Mesendoderm (in vitro differentiated cells): ENCODE results near the gene PMFBP1.
"Not testable (repeated sequence)": the region's sequence is repeated elsewhere in the genome, so short reads cannot be mapped to it uniquely, and the experiment has no call there.

ENCODE experiments used
- DNase-seq: peaks from one replicate; pipeline ENCODE4 v3.0.0; 2013
- H2AK5ac ChIP-seq: 2 replicates; pipeline ENCODE4 v1.6.1; 2013; ENCODE audit warnings: low read length, inconsistent platforms
- H2BK120ac ChIP-seq: 2 replicates; pipeline ENCODE4 v1.6.1; 2013; ENCODE audit warnings: low read depth, mild to moderate bottlenecking, low read length, moderate library complexity, mixed read lengths
- H2BK15ac ChIP-seq: replicated peaks from 2 replicates; pipeline ENCODE4 v1.6.1; 2013; ENCODE audit warnings: low read depth, mild to moderate bottlenecking, moderate library complexity
- H2BK5ac ChIP-seq: 2 replicates; pipeline ENCODE4 v1.6.1; 2013; ENCODE audit warnings: low read length, inconsistent platforms
- H3K18ac ChIP-seq: 2 replicates; pipeline ENCODE4 v1.6.1; 2013; ENCODE audit warnings: mild to moderate bottlenecking, low read length, mixed read lengths
- H3K23ac ChIP-seq: one replicate; pipeline ENCODE4 v1.6.1; 2013; ENCODE audit warnings: low read length
- H3K27ac ChIP-seq: 2 replicates; pipeline ENCODE4 v1.5.1; 2013; ENCODE audit warnings: low read depth, mild to moderate bottlenecking, inconsistent platforms, low read length, moderate library complexity
- H3K27me3 ChIP-seq: 2 replicates; pipeline ENCODE4 v1.6.1; 2013; ENCODE audit warnings: low read length, control low read depth, mild to moderate bottlenecking, inconsistent platforms; ENCODE audit not compliant: insufficient read depth, poor library complexity
- H3K36me3 ChIP-seq: 2 replicates; pipeline ENCODE4 v1.6.1; 2013; ENCODE audit warnings: low read length, inconsistent platforms; ENCODE audit not compliant: control insufficient read depth, insufficient read depth
- H3K4ac ChIP-seq: one replicate; pipeline ENCODE4 v1.6.1; 2013; ENCODE audit warnings: low read depth, mild to moderate bottlenecking, low read length, moderate library complexity
- H3K4me1 ChIP-seq: 2 replicates; pipeline ENCODE4 v1.6.1; 2013; ENCODE audit warnings: low read depth, low read length, inconsistent platforms; ENCODE audit not compliant: control insufficient read depth
- H3K4me2 ChIP-seq: 2 replicates; pipeline ENCODE4 v1.6.1; 2013; ENCODE audit warnings: low read length
- H3K4me3 ChIP-seq: 2 replicates; pipeline ENCODE4 v1.5.1; 2013; ENCODE audit warnings: mild to moderate bottlenecking, low read length
- H3K56ac ChIP-seq: one replicate; pipeline ENCODE4 v1.6.1; 2013; ENCODE audit warnings: low read length
- H3K79me1 ChIP-seq: 2 replicates; pipeline ENCODE4 v1.6.1; 2013; ENCODE audit warnings: low read length, inconsistent platforms
- H3K79me2 ChIP-seq: 2 replicates; pipeline ENCODE4 v1.6.1; 2013; ENCODE audit warnings: mild to moderate bottlenecking, low read length; ENCODE audit not compliant: control insufficient read depth, insufficient read depth
- H3K9ac ChIP-seq: 2 replicates; pipeline ENCODE4 v1.6.1; 2013; ENCODE audit warnings: low read length, inconsistent platforms
- H4K5ac ChIP-seq: one replicate; pipeline ENCODE4 v1.6.1; 2013; ENCODE audit warnings: low read length
- H4K8ac ChIP-seq: one replicate; pipeline ENCODE4 v1.6.1; 2013; ENCODE audit warnings: low read depth, mild to moderate bottlenecking, control low read depth, low read length, moderate library complexity
- WGBS: extraction: QIAGEN DNeasy Blood & Tissue Kit; methylation state at CpG from one replicate; pipeline ENCODE4 v1.1.7; 2013; ENCODE audit warnings: low lambda C conversion rate, missing lambda C conversion rate; ENCODE audit not compliant: insufficient coverage; ENCODE audit errors: extremely low coverage; 5-methylcytosine and 5-hydroxymethylcytosine counted together

The PMFBP1 gene

DNA sequence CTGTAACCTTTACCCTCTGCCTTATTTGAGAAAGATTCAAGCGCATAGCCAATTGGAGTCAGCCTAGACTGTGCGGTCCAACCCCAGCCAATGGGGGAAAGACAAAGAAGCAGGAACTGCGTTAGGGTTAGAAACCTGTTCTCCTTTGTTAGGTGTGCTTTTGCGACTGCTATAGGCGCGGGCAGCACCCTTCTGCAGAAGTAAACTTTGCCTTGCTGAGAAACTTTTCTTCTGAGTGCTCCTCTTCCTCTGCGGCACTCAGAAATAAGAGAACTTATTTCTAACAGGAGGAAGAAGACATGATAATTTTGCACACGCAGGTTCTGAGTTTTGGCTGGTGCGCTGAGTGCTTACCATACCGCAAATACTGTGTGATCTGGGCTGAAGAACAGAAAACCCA is 87.5 kb downstream of the PMFBP1 start:
- Histone ChIP-seq H3K18ac (no peak overlapping the region), H3K4ac (no peak overlapping the region), H3K27ac (no peak overlapping the region), H3K9ac (no peak overlapping the region), H3K4me3 (no peak overlapping the region), H3K4me1 (no peaks in the 10 kb centered on the region), H3K23ac (no peak overlapping the region), H3K79me2 (no peaks in the 10 kb centered on the region), H3K79me1 (no peaks in the 10 kb centered on the region), H2BK5ac (no peak overlapping the region), H4K8ac (no peak overlapping the region), H3K4me2 (no peak overlapping the region), H3K36me3 (peaks cover 2% of the 10 kb centered on the region), H2BK15ac (no peak overlapping the region), H3K56ac (no peak overlapping the region), H3K27me3 (no peaks in the 10 kb centered on the region), H2AK5ac (no peak overlapping the region), H4K5ac (no peak overlapping the region), H2BK120ac (no peak overlapping the region)
- WGBS = no CpG with 5 or more reads among the region's 10 CpGs
- no peak for DNase-seq

DNA sequence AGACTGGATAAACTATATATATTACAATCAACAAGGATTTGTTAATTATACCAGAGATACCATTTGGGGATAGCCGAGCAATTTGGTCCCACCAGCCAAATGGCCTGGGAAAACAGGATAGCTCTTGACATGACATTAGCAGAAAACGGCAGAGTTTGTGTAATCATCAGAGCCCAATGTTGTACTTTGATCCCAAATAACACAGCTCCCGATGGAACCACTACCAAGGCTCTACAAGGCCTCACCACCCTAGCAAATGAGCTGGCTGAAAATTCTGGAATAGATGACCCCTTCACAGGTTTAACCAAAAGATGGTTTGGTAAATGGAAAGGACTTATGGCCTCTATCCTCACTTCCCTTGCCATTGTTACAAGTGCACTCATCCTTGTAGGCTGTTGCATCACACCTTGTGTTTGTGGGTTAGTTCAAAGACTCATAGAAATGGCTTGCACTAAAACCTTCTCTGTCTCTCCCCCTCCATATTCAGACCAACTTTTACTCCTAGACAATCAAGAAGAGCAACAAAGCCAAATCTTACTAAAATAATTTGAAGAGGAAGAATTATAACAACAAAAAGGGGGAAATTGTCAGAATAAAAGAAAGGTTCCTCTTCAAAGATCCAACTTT is 88.1 kb downstream of the PMFBP1 start:
- no peak overlapping the region for H2BK5ac ChIP-seq
- no peak overlapping the region for H3K4ac ChIP-seq
- H4K5ac ChIP-seq = no peak overlapping the region
- no peak for DNase-seq
- no peak overlapping the region for H2BK15ac ChIP-seq
- no peak overlapping the region for H2AK5ac ChIP-seq
- no CpG with 5 or more reads among the region's 3 CpGs for WGBS
- H3K4me2 ChIP-seq = no peak overlapping the region
- H3K23ac ChIP-seq = no peak overlapping the region
- H3K79me1 ChIP-seq = no peaks in the 10 kb centered on the region
- H3K36me3 ChIP-seq = peaks cover 2% of the 10 kb centered on the region
- H3K27ac ChIP-seq = no peak overlapping the region
- no peaks in the 10 kb centered on the region for H3K79me2 ChIP-seq
- H3K27me3 ChIP-seq = no peaks in the 10 kb centered on the region
- H3K18ac ChIP-seq = no peak overlapping the region
- no peaks in the 10 kb centered on the region for H3K4me1 ChIP-seq
- H2BK120ac ChIP-seq = no peak overlapping the region
- H3K9ac ChIP-seq = no peak overlapping the region
- no peak overlapping the region for H4K8ac ChIP-seq
- H3K4me3 ChIP-seq = no peak overlapping the region
- no peak overlapping the region for H3K56ac ChIP-seq

DNA sequence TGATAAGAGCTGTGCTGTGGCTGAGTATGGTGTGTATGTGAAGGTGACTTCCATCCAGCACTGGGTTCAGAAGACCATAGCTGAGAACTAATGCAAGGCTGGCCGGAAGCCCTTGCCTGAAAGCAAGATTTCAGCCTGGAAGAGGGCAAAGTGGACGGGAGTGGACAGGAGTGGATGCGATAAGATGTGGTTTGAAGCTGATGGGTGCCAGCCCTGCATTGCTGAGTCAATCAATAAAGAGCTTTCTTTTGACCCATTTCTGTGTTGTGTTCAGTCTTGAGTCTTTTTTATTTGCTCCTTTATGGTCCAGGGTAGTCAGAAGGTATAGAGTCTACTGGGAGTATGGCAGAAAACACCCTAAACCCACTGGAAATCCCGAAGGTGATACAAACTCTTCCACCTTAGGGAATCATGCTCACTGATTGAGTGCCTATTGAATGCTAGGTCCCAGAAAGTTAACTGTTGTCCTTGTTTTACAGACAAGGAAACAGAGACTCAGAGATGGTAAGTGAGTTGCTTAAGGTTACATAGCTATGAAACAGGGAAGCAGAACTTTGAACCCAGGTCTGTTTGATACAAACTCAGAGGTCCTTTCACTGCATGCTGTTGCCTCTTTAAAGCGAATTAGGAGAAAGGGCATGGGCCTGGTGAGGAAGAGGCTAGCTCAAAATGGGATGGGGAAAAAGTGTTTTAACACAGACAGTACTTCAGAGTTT is 94.8 kb downstream of the PMFBP1 start:
- not testable (repeated sequence) for H4K5ac ChIP-seq, H3K18ac ChIP-seq, H3K79me1 ChIP-seq, H3K4me2 ChIP-seq, H3K79me2 ChIP-seq, H3K23ac ChIP-seq, DNase-seq, H2AK5ac ChIP-seq, H3K4ac ChIP-seq, H2BK120ac ChIP-seq, H3K9ac ChIP-seq, H3K36me3 ChIP-seq, H3K4me3 ChIP-seq, H3K56ac ChIP-seq, H3K27ac ChIP-seq, H3K4me1 ChIP-seq, H3K27me3 ChIP-seq, H4K8ac ChIP-seq, H2BK5ac ChIP-seq, H2BK15ac ChIP-seq
- no CpG with 5 or more reads among the region's 5 CpGs for WGBS

GRCh38 chr16:72075067-72075466 is 96.9 kb downstream of the PMFBP1 start:
- H3K18ac ChIP-seq, H3K4ac ChIP-seq, H2BK5ac ChIP-seq, H3K36me3 ChIP-seq, H3K27ac ChIP-seq, H3K9ac ChIP-seq, H2BK120ac ChIP-seq, H3K4me2 ChIP-seq, H3K79me1 ChIP-seq, H3K4me3 ChIP-seq, H3K23ac ChIP-seq, H3K79me2 ChIP-seq, H4K5ac ChIP-seq, DNase-seq, H3K27me3 ChIP-seq, H3K4me1 ChIP-seq, H2BK15ac ChIP-seq, H4K8ac ChIP-seq, H2AK5ac ChIP-seq, H3K56ac ChIP-seq: not testable (repeated sequence)
- no CpG with 5 or more reads among the region's 6 CpGs for WGBS

DNA sequence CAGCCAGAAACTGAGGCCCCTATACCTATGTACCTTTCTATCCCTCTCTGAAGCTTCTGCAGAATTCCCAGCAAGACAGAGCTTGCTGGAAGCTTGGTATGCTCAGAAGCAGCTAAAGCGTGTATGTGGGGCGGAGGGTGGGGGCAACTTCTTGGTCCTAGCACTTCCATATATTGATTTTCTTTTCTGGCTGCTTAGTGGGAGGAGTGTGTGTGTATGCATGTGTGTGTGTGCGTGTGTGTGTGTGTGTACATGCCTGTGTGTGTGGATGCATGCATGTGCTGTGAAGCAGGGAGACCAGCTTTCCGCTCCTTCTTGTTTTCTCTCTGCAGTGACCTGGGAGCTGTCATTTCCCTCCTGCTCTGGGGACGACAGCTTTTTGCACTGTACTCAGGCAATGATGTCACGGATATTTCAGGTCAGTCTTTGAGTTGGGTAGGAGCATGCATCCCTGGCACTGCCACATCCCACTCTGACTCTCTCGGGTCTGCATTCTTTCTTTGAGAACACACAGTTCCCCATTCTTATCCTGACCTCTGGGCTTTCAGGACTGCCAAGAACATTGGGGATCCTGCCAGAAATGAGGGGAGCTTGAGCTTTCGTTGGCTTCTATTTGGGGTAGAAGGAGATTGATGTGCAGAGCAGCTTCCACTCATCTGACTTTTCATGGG is 98.3 kb downstream of the PMFBP1 start:
- H3K36me3 ChIP-seq = no peaks in the 10 kb centered on the region
- H3K4me3 ChIP-seq = no peak overlapping the region

More for the DNA sequence above, 98.3 kb downstream of the PMFBP1 start:
- no peak overlapping the region for H4K8ac ChIP-seq
- H2BK15ac ChIP-seq = no peak overlapping the region
- H3K56ac ChIP-seq = no peak overlapping the region
- no peak overlapping the region for H3K27ac ChIP-seq
- H2AK5ac ChIP-seq = no peak overlapping the region
- H3K79me1 ChIP-seq = no peaks in the 10 kb centered on the region
- no peak overlapping the region for H2BK5ac ChIP-seq
- H3K4me1 ChIP-seq = no peaks in the 10 kb centered on the region
- no peaks in the 10 kb centered on the region for H3K79me2 ChIP-seq
- WGBS = no CpG with 5 or more reads among the region's 8 CpGs
- no peak overlapping the region for H3K4me2 ChIP-seq
- H2BK120ac ChIP-seq = no peak overlapping the region
- no peak overlapping the region for H3K18ac ChIP-seq
- no peak for DNase-seq
- no peaks in the 10 kb centered on the region for H3K27me3 ChIP-seq
- no peak overlapping the region for H3K4ac ChIP-seq
- H4K5ac ChIP-seq = no peak overlapping the region
- no peak overlapping the region for H3K9ac ChIP-seq
- peak overlapping the region; percentile 15 for H3K23ac ChIP-seq
